Activated B cell treated with CpG ODN at 0.5 μM for 24 hours (primary cell): ENCODE measurements around the gene SEMA5B. TPM values are rescaled to one million over a fixed set of nuclear protein-coding genes. Genes with fewer than 3 reads are reported as not detected.

Experiments used
- ATAC-seq: fragments of 200-7000 bp; cut with Tn5 transposase; one replicate; pipeline ENCODE4 v1.10.0; 2021; ENCODE audit warnings: low read depth, mild to moderate bottlenecking, moderate library complexity
- CTCF ChIA-PET: fragments of 350-600 bp; sonication (Branson Sonifier 250); formaldehyde crosslinking; loops from one replicate; lab custom pipeline; 2021; ENCODE audit warnings: antibody characterized with exemption; lab: Charles Lee
- POLR2A ChIA-PET: fragments of 350-600 bp; sonication (Branson Sonifier 250); formaldehyde crosslinking; loops from one replicate; lab custom pipeline; 2021; ENCODE audit warnings: antibody characterized with exemption; lab: Charles Lee
- DNase-seq: peaks from one replicate; pipeline ENCODE4 v3.0.0; 2022
- H3K27ac Mint-ChIP-seq: one replicate; pipeline ENCODE4 v1.8.0; 2020; ENCODE audit warnings: mixed read lengths
- H3K27me3 Mint-ChIP-seq: one replicate; pipeline ENCODE4 v1.8.0; 2021; ENCODE audit warnings: mixed read lengths
- H3K36me3 Mint-ChIP-seq: one replicate; pipeline ENCODE4 v1.8.0; 2021; ENCODE audit warnings: low read depth, mixed read lengths
- H3K4me1 Mint-ChIP-seq: one replicate; pipeline ENCODE4 v1.8.0; 2021; ENCODE audit warnings: mixed read lengths
- H3K4me3 Mint-ChIP-seq: one replicate; pipeline ENCODE4 v1.8.0; 2020; ENCODE audit warnings: mild to moderate bottlenecking, mixed read lengths
- H3K9me3 Mint-ChIP-seq: one replicate; pipeline ENCODE4 v1.8.0; 2020; ENCODE audit warnings: mixed read lengths
- CTCF ChIP-seq: fragments of 200-600 bp; IDR thresholded peaks from one replicate; pipeline ENCODE4 v1.8.0; 2022; ENCODE audit warnings: antibody characterized with exemption, mild to moderate bottlenecking
- intact Hi-C: fragments of 100-400 bp; cut with micrococcal nuclease; formaldehyde crosslinking; loops from one replicate; pipeline ENCODE4 v1.15.1; 2024
- total RNA-seq: library from RNA; stranded (reverse); gene quantifications from 2 replicates; pipeline ENCODE4 v1.2.3, GENCODE V29; 2022

SEMA5B gene
- total RNA-seq, 1 donor from 2014 or later: 1.6 TPM

GRCh38 chr3:123064914-123065313, 37.4 kb upstream of the SEMA5B start:
- ChIA-PET POLR2A (no interaction called here), CTCF (no interaction called here)
- Mint-ChIP-seq H3K4me1 (peaks cover 17% of the 10 kb centered on the region), H3K27me3 (peaks cover 8% of the 10 kb centered on the region), H3K4me3 (no peak overlapping the region), H3K36me3 (no peaks in the 10 kb centered on the region), H3K9me3 (no peaks in the 10 kb centered on the region), H3K27ac (no peak overlapping the region)
- ATAC-seq (no peak), DNase-seq (no peak)
- TF ChIP-seq CTCF: no peak
- intact Hi-C loops: loop anchor here (5.0 kb wide), 1 partner anchor 137 kb away; the partner anchor contains the start of gene SEC22A

- H3K27ac Mint-ChIP-seq: no peak overlapping the region
- POLR2A ChIA-PET: no interaction called here
- peaks cover 17% of the 10 kb centered on the region for H3K4me1 Mint-ChIP-seq
- TF ChIP-seq CTCF: no peak
- intact Hi-C loops: no loop called here
- DNase-seq (no peak), ATAC-seq (no peak)
- peaks cover 8% of the 10 kb centered on the region for H3K27me3 Mint-ChIP-seq
- H3K4me3 Mint-ChIP-seq: no peak overlapping the region
- H3K9me3 Mint-ChIP-seq: no peaks in the 10 kb centered on the region
- no peaks in the 10 kb centered on the region for H3K36me3 Mint-ChIP-seq
- CTCF ChIA-PET: no interaction called here
Observed at GRCh38 chr3:123064506-123064905, 36.9 kb upstream of the SEMA5B start.

- CTCF ChIA-PET: no interaction called here
- POLR2A ChIA-PET: interaction anchor here (0.5 kb wide), 1 partner anchor 14 kb away, joined by 3 read pairs; no protein-coding TSS in a partner anchor
Observed at GRCh38 chr3:123063034-123063433, 35.5 kb upstream of the SEMA5B start.

GRCh38 chr3:123061856-123062255, 34.3 kb upstream of the SEMA5B start:
- Mint-ChIP-seq H3K9me3 (no peaks in the 10 kb centered on the region), H3K36me3 (no peaks in the 10 kb centered on the region), H3K4me3 (no peak overlapping the region), H3K27me3 (peaks cover 6% of the 10 kb centered on the region), H3K4me1 (peaks cover 4% of the 10 kb centered on the region), H3K27ac (no peak overlapping the region)
- DNase-seq (no peak), ATAC-seq (no peak)
- intact Hi-C loops: no loop called here
- CTCF ChIA-PET: no interaction called here
- POLR2A ChIA-PET: no interaction called here
- no peak for TF ChIP-seq CTCF

More at GRCh38 chr3:123063034-123063433, 35.5 kb upstream of the SEMA5B start:
- DNase-seq: no peak
- Mint-ChIP-seq H3K27ac (no peak overlapping the region), H3K27me3 (peaks cover 8% of the 10 kb centered on the region), H3K36me3 (no peaks in the 10 kb centered on the region), H3K4me3 (no peak overlapping the region), H3K4me1 (peaks cover 8% of the 10 kb centered on the region), H3K9me3 (no peaks in the 10 kb centered on the region)
- no peak for TF ChIP-seq CTCF
- intact Hi-C loops: no loop called here
- ATAC-seq: no peak

GRCh38 chr3:123060054-123060453, 32.5 kb upstream of the SEMA5B start:
- DNase-seq (no peak), ATAC-seq (no peak)
- Mint-ChIP-seq H3K4me3 (no peak overlapping the region), H3K4me1 (no peaks in the 10 kb centered on the region), H3K27me3 (peaks cover 6% of the 10 kb centered on the region), H3K36me3 (no peaks in the 10 kb centered on the region), H3K9me3 (no peaks in the 10 kb centered on the region), H3K27ac (no peak overlapping the region)
- ChIA-PET POLR2A (no interaction called here), CTCF (no interaction called here)
- intact Hi-C loops: no loop called here
- no peak for TF ChIP-seq CTCF
